ENCODE data around the gene CHRNB4.
"Not testable (repeated sequence)": the region's sequence is repeated elsewhere in the genome, so short reads cannot be mapped to it uniquely, and the experiment has no call there.

The CHRNB4 gene

GRCh38 chr15:78641102-78641748 lies at the start of gene CHRNB4:
Gene CHRNB4 (minus strand): TSS chr15:78641210. CDS start chr15:78641133, 77 bp downstream.
- no peak for DNase-seq (ENCODE audit: low spot score)

GRCh38 chr15:78689626-78690025 lies 48.6 kb upstream of the CHRNB4 start:
- DNase-seq (ENCODE audit: low spot score) = no peak

GRCh38 chr15:78685925-78686324 lies 44.9 kb upstream of the CHRNB4 start:
- no peak for DNase-seq (ENCODE audit: low spot score)

GRCh38 chr15:78685159-78685921 lies 44.3 kb upstream of the CHRNB4 start:
- DNase-seq (ENCODE audit: low spot score) = peak; percentile 15

- DNase-seq (ENCODE audit: low spot score) = no peak
Observed at GRCh38 chr15:78684657-78685056, 43.6 kb upstream of the CHRNB4 start.

GRCh38 chr15:78683599-78683998 lies 42.6 kb upstream of the CHRNB4 start:
- DNase-seq (ENCODE audit: low spot score) = not testable (repeated sequence)

GRCh38 chr15:78682693-78683410 lies 41.8 kb upstream of the CHRNB4 start:
- no peak for DNase-seq (ENCODE audit: low spot score)

- no peak for DNase-seq (ENCODE audit: low spot score)
Observed at GRCh38 chr15:78682004-78682651, 41.1 kb upstream of the CHRNB4 start.

- DNase-seq (ENCODE audit: low spot score) = no peak
Observed at GRCh38 chr15:78681281-78682003, 40.4 kb upstream of the CHRNB4 start.

GRCh38 chr15:78680431-78681075 lies 39.5 kb upstream of the CHRNB4 start:
- no peak for DNase-seq (ENCODE audit: low spot score)

- DNase-seq (ENCODE audit: low spot score) = no peak
Observed at GRCh38 chr15:78679089-78679511, 38.1 kb upstream of the CHRNB4 start.

GRCh38 chr15:78676424-78677110 lies 35.6 kb upstream of the CHRNB4 start:
- DNase-seq (ENCODE audit: low spot score) = no peak

GRCh38 chr15:78675617-78676360 lies 34.8 kb upstream of the CHRNB4 start:
- no peak for DNase-seq (ENCODE audit: low spot score)

- DNase-seq (ENCODE audit: low spot score) = no peak
Observed at GRCh38 chr15:78675206-78675605, 34.2 kb upstream of the CHRNB4 start.

GRCh38 chr15:78673917-78674444 lies 33.0 kb upstream of the CHRNB4 start:
- no peak for DNase-seq (ENCODE audit: low spot score)

- no peak for DNase-seq (ENCODE audit: low spot score)
Observed at GRCh38 chr15:78673476-78673875, 32.5 kb upstream of the CHRNB4 start.

- DNase-seq (ENCODE audit: low spot score) = no peak
Observed at GRCh38 chr15:78672285-78673014, 31.4 kb upstream of the CHRNB4 start.

- no peak for DNase-seq (ENCODE audit: low spot score)
Observed at GRCh38 chr15:78671626-78672211, 30.7 kb upstream of the CHRNB4 start.

Data from NAMALWA (cell line).